H1 (cell line): ENCODE measurements around the gene PIEZO1. TPM values are rescaled to one million over a fixed set of nuclear protein-coding genes. Genes with fewer than 3 reads are reported as not detected.
A peak's percentile ranks its signal among the peaks of the same experiment; 100 is the strongest.

ENCODE experiments used
- CTCF ChIA-PET: fragments of 300-600 bp; sonication (Branson Sonifier 250); formaldehyde crosslinking; loops from one replicate; lab custom pipeline; 2021; ENCODE audit not compliant: partially characterized antibody; lab: Charles Lee
- POLR2A ChIA-PET: fragments of 300-600 bp; sonication (Branson Sonifier 250); formaldehyde crosslinking; loops from one replicate; lab custom pipeline; 2021; ENCODE audit warnings: inconsistent platforms; ENCODE audit not compliant: partially characterized antibody; lab: Charles Lee
- DNase-seq, 2 experiments: peaks; one replicate each; pipeline versions ENCODE4 v3.0.0 to v3.0.0-alpha.2; 2010 to 2022; ENCODE audit warnings: low spot score in 2 of 2, low read depth in 1 of 2, mixed read lengths in 1 of 2
- FAIRE-seq: peaks from 2 replicates; lab custom pipeline; 2011; peaks lifted over from hg19 to GRCh38; lab: Jason Lieb, UNC
- H2AFZ ChIP-seq: 2 replicates; pipeline ENCODE4 v1.8.1; 2012; ENCODE audit warnings: low read length, inconsistent platforms
- H2AK5ac ChIP-seq: 2 replicates; pipeline ENCODE4 v1.6.1; 2013; ENCODE audit warnings: low read depth, low read length
- H2BK120ac ChIP-seq: replicated peaks from 2 replicates; pipeline ENCODE3; 2013; ENCODE audit warnings: low read depth, low read length, inconsistent platforms
- H2BK12ac ChIP-seq: 2 replicates; pipeline ENCODE4 v1.6.1; 2013; ENCODE audit warnings: low read depth, low read length
- H2BK15ac ChIP-seq: 2 replicates; pipeline ENCODE4 v1.6.1; 2013; ENCODE audit warnings: low read length
- H2BK20ac ChIP-seq: 2 replicates; pipeline ENCODE4 v1.6.1; 2013; ENCODE audit warnings: low read length
- H2BK5ac ChIP-seq: 2 replicates; pipeline ENCODE4 v1.6.1; 2013; ENCODE audit warnings: low read depth, low read length
- H3K14ac ChIP-seq: 2 replicates; pipeline ENCODE4 v1.6.1; 2013; ENCODE audit warnings: inconsistent platforms; ENCODE audit not compliant: insufficient read length
- H3K18ac ChIP-seq: 2 replicates; pipeline ENCODE4 v1.6.1; 2013; ENCODE audit warnings: low read length; ENCODE audit errors: extremely low read depth
- H3K23ac ChIP-seq: 2 replicates; pipeline ENCODE4 v1.6.1; 2013; ENCODE audit warnings: inconsistent platforms; ENCODE audit not compliant: insufficient read length
- H3K23me2 ChIP-seq: 2 replicates; pipeline ENCODE4 v1.6.1; 2013; ENCODE audit warnings: low read depth, low read length
- H3K27ac ChIP-seq: 2 replicates; pipeline ENCODE4 v1.6.1; 2011; ENCODE audit warnings: low read depth, low read length, inconsistent platforms
- H3K27me3 ChIP-seq, 4 experiments: replicated peaks in 1 of 4; 1 replicate in 1 of 4; 2 replicates in 3 of 4; pipeline versions ENCODE4 v1.6.1 to v1.8.1; 2011 to 2013; ENCODE audit warnings: low read length in 3 of 4, mild to moderate bottlenecking in 3 of 4, inconsistent platforms in 2 of 4, mixed read lengths in 2 of 4, moderate library complexity in 1 of 4; ENCODE audit not compliant: control insufficient read depth in 3 of 4, insufficient read depth in 3 of 4; ENCODE audit errors: extremely low read depth in 1 of 4
- H3K36me3 ChIP-seq, 4 experiments: 2 replicates each; pipeline versions ENCODE4 v1.6.1 to v1.8.1; 2011 to 2013; ENCODE audit warnings: mild to moderate bottlenecking in 4 of 4, low read length in 3 of 4, moderate library complexity in 2 of 4, control low read depth in 1 of 4, inconsistent platforms in 1 of 4; ENCODE audit not compliant: insufficient read depth in 4 of 4, control insufficient read depth in 2 of 4
- H3K4ac ChIP-seq: replicated peaks from 2 replicates; pipeline ENCODE3; 2013; ENCODE audit warnings: low read length, low read depth, mixed read lengths, inconsistent platforms; ENCODE audit not compliant: insufficient read length
- H3K4me1 ChIP-seq, 4 experiments: replicated peaks in 1 of 4; 1 replicate in 1 of 4; 2 replicates in 3 of 4; pipeline versions ENCODE4 v1.6.1 to v1.8.1; 2011 to 2013; ENCODE audit warnings: low read length in 3 of 4, inconsistent platforms in 2 of 4, mixed read lengths in 1 of 4; ENCODE audit not compliant: insufficient read depth in 4 of 4, control insufficient read depth in 3 of 4
- H3K4me2 ChIP-seq, 2 experiments: 2 replicates each; pipeline versions ENCODE4 v1.6.1 to v1.8.1; 2011 to 2013; ENCODE audit warnings: low read depth in 2 of 2, low read length in 2 of 2, control low read depth in 1 of 2, inconsistent platforms in 1 of 2, mild to moderate bottlenecking in 1 of 2; ENCODE audit not compliant: insufficient read depth in 1 of 2
- H3K4me3 ChIP-seq, 4 experiments: fragments of 200-600, 300-600 bp in 1 of 4; sonication (generic), shearing (Covaris generic), sonication (Bioruptor Twin) in 1 of 4; 2 replicates each; pipeline versions ENCODE4 v1.5.1 to v1.8.1; 2011 to 2016; ENCODE audit warnings: low read length in 4 of 4, low read depth in 3 of 4, control low read depth in 2 of 4, inconsistent platforms in 2 of 4, mild to moderate bottlenecking in 2 of 4, mixed read lengths in 1 of 4, moderate library complexity in 1 of 4; ENCODE audit not compliant: insufficient read depth in 2 of 4; ENCODE audit errors: extremely low read depth in 1 of 4
- H3K56ac ChIP-seq: replicated peaks from 2 replicates; pipeline ENCODE3; 2013; ENCODE audit warnings: low read depth, mild to moderate bottlenecking, mixed read lengths, low read length, inconsistent platforms; ENCODE audit not compliant: insufficient read length
- H3K79me1 ChIP-seq: 2 replicates; pipeline ENCODE4 v1.6.1; 2013; ENCODE audit warnings: low read depth, low read length, control low read depth
- H3K79me2 ChIP-seq, 2 experiments: 2 replicates each; pipeline versions ENCODE4 v1.6.1 to v1.8.1; 2012 to 2013; ENCODE audit warnings: low read length in 2 of 2, mild to moderate bottlenecking in 2 of 2, inconsistent platforms in 1 of 2; ENCODE audit not compliant: insufficient read depth in 2 of 2, control insufficient read depth in 1 of 2
- H3K9ac ChIP-seq, 4 experiments: replicated peaks in 1 of 4; 1 replicate in 1 of 4; 2 replicates in 3 of 4; pipeline versions ENCODE4 v1.6.1 to v1.8.1; 2011 to 2013; ENCODE audit warnings: low read depth in 3 of 4, low read length in 3 of 4, control low read depth in 2 of 4, mild to moderate bottlenecking in 2 of 4, moderate library complexity in 2 of 4, inconsistent platforms in 1 of 4; ENCODE audit errors: extremely low read depth in 1 of 4
- H3K9me3 ChIP-seq, 2 experiments: 2 replicates each; pipeline versions ENCODE4 v1.6.1 to v1.8.1; 2012 to 2013; ENCODE audit warnings: mild to moderate bottlenecking in 2 of 2, moderate library complexity in 2 of 2, control low read depth in 1 of 2, inconsistent platforms in 1 of 2, low read depth in 1 of 2, low read length in 1 of 2, mixed read lengths in 1 of 2; ENCODE audit not compliant: insufficient read depth in 2 of 2
- H4K20me1 ChIP-seq, 2 experiments: replicated peaks in 1 of 2; 2 replicates each; pipeline versions ENCODE3 to v1.8.1; 2011 to 2013; ENCODE audit warnings: inconsistent platforms in 2 of 2, low read length in 2 of 2, mild to moderate bottlenecking in 1 of 2; ENCODE audit not compliant: insufficient read depth in 2 of 2, control insufficient read depth in 1 of 2
- H4K5ac ChIP-seq: 2 replicates; pipeline ENCODE4 v1.6.1; 2013; ENCODE audit warnings: low read length, low read depth, mixed read lengths, inconsistent platforms; ENCODE audit not compliant: insufficient read length
- H4K8ac ChIP-seq: 2 replicates; pipeline ENCODE4 v1.8.0; 2013; ENCODE audit warnings: mild to moderate bottlenecking, moderate library complexity, low read length, inconsistent platforms; ENCODE audit not compliant: insufficient read depth; ENCODE audit errors: extremely low read depth
- H4K91ac ChIP-seq: replicated peaks from 2 replicates; pipeline ENCODE3; 2013; ENCODE audit warnings: low read length, mixed read lengths, inconsistent platforms; ENCODE audit not compliant: insufficient read length
- CEBPB ChIP-seq: IDR thresholded peaks from 2 replicates; pipeline ENCODE4 v1.6.1; 2012; ENCODE audit warnings: low read depth, low read length
- POLR2A ChIP-seq, 2 experiments: IDR thresholded peaks; 1 replicate in 1 of 2; 2 replicates in 1 of 2; pipeline ENCODE4 v1.6.1; 2011; ENCODE audit warnings: low read depth in 2 of 2, low read length in 2 of 2, mild to moderate bottlenecking in 2 of 2; ENCODE audit errors: control extremely low read depth in 1 of 2
- SIX5 ChIP-seq: IDR thresholded peaks from 2 replicates; pipeline ENCODE4 v1.6.1; 2011; ENCODE audit warnings: mild to moderate bottlenecking, low read depth, low read length
- SP2 ChIP-seq: IDR thresholded peaks from 2 replicates; pipeline ENCODE4 v1.6.1; 2012; ENCODE audit warnings: mild to moderate bottlenecking, low read length, inconsistent platforms
- SRF ChIP-seq: IDR thresholded peaks from 2 replicates; pipeline ENCODE4 v1.6.1; 2011; ENCODE audit warnings: mild to moderate bottlenecking, low read depth, low read length, moderate library complexity
- WGBS, 2 experiments: shearing (Covaris generic) in 1 of 2; methylation state at CpG; one replicate each; pipeline versions ENCODE4 v1.1.6 to v1.1.7; 2013 to 2015; ENCODE audit warnings: low lambda C conversion rate in 2 of 2, mixed read lengths in 2 of 2, inconsistent platforms in 1 of 2, low coverage in 1 of 2, missing lambda C conversion rate in 1 of 2; ENCODE audit not compliant: insufficient replicate concordance in 2 of 2, insufficient coverage in 1 of 2, insufficient read length in 1 of 2; ENCODE audit errors: extremely low coverage in 1 of 2, missing lambda C conversion rate in 1 of 2; 5-methylcytosine and 5-hydroxymethylcytosine counted together
- polyA plus RNA-seq, 7 experiments: library from polyadenylated mRNA; depleted of rRNA in 3 of 7; stranded (reverse) in 5 of 7; unstranded in 2 of 7; fragments of >200 nt in 5 of 7; fragments of 200-250 nt in 2 of 7; gene quantifications; 1 replicate in 5 of 7; 2 replicates in 1 of 7; 4 replicates in 1 of 7; pipeline versions ENCODE4 v1.2.1 to v1.2.3, GENCODE V29; 2011 to 2013; ENCODE audit warnings: missing spikeins in 2 of 7, mixed read lengths in 2 of 7
- total RNA-seq: library from RNA; stranded (reverse); fragmentation: NEBNext Ultra II Directional; extraction: Animal tissue kit (Norgen Biotek cat#: 25700); gene quantifications from 2 replicates; pipeline ENCODE4 v1.2.1, GENCODE V29; 2021
- TF ChIP-seq, protein P1 (sequence below): IDR thresholded peaks from 2 replicates; pipeline ENCODE4 v1.6.1; 2012; ENCODE audit warnings: inconsistent platforms
- TF ChIP-seq, protein P2 (sequence below): IDR thresholded peaks from 2 replicates; pipeline ENCODE4 v1.6.1; 2011; ENCODE audit warnings: low read depth, mild to moderate bottlenecking, low read length; ENCODE audit not compliant: insufficient read depth
- TF ChIP-seq, protein P3 (sequence below): IDR thresholded peaks from 2 replicates; pipeline ENCODE4 v1.6.1; 2012; ENCODE audit warnings: low read length, inconsistent platforms
- TF ChIP-seq, protein P4 (sequence below): IDR thresholded peaks from 2 replicates; pipeline ENCODE4 v1.6.1; 2011; ENCODE audit warnings: low read length, improper control_type of control experiment

PIEZO1 gene
- total and polyA plus RNA-seq, 2 of the 8 experiments (the other 6 are each of a cell fraction or from before 2014, with no cell fraction given), result 42.3 to 67.5 TPM

DNA sequence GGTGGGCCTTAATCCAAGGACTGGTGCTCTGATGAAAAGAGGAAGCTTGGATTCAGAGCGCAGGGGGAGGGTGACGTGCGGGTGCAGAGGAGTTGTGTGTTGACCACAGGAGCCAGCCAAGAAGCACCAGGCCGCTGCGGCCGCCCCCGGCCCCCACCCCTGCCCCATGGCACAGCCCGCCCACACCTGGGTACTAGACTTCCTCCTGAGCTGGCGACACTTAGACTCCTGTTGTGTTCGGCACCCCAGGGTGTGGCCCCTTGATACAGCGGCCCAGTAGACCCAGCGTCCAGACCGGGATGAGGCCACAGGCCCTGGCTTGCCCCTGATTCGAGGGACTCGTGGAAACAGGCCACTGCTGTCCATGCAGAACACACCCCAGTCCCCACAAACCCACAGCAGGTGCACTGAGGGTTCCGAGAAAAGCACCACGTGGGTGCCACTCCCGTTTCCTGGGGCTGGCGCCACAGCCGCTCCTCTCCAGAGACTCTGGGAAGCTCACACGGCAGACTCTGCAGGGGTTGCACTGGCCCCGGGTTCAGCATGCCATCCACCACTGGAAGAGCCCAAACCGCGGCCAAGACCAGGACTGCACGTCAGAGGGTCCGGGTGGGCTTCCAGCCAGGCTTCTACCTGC lies 93.0 kb downstream of the PIEZO1 start:
- ChIA-PET CTCF (interaction anchor here (0.5 to 2.3 kb wide), 2 partner anchors 19 to 69 kb away, joined by 3 to 9 read pairs; no protein-coding TSS in a partner anchor), POLR2A (interaction anchor here (1.3 kb wide), 1 partner anchor 113 kb away, joined by 3 read pairs; no protein-coding TSS in a partner anchor)
- Histone ChIP-seq H2BK5ac (no peak overlapping the region), H3K4me2 (no peak overlapping the region), H4K8ac (no peak overlapping the region), H2AFZ (no peak overlapping the region), H3K14ac (no peak overlapping the region), H3K23me2 (no peaks in the 10 kb centered on the region), H3K4ac (no peak overlapping the region), H2BK12ac (no peak overlapping the region), H3K9ac (0 out of 7 replicates have a peak overlapping the region, but pooled peaks of 1 of the 4 experiments have one; percentile 38), H3K36me3 (peaks cover 0 to 4% (median under 1%) of the 10 kb centered on the region in 4 experiments; a peak in 3 of 8 replicates), H4K91ac (no peak overlapping the region), H3K18ac (no peak overlapping the region), H3K23ac (no peak overlapping the region), H2BK120ac (no peak overlapping the region), H4K5ac (no peak overlapping the region), H3K27me3 (peaks cover 0 to 6% (median 5%) of the 10 kb centered on the region in 4 experiments; a peak in 3 of 7 replicates), H3K9me3 (no peaks in the 10 kb centered on the region), H3K79me2 (no peaks in the 10 kb centered on the region), H3K4me3 (no peak overlapping the region), H3K27ac (no peak overlapping the region), H3K4me1 (peaks cover 0 to 3% (median 0%) of the 10 kb centered on the region in 4 experiments; a peak in 3 of 7 replicates), H2AK5ac (no peak overlapping the region), H2BK20ac (no peak overlapping the region), H3K56ac (no peak overlapping the region), H4K20me1 (peaks cover 0 to 1% of the 10 kb centered on the region in 2 experiments), H3K79me1 (no peaks in the 10 kb centered on the region), H2BK15ac (no peak overlapping the region)
- DNase-seq (no peak), FAIRE-seq (no peak)
- 90% methylated on average over 17 of the region's 26 CpGs; no CpG with 5 or more reads in 1 of the 2 experiments for WGBS, 2 experiments
- TF ChIP-seq SIX5 (no peak), POLR2A (IDR thresholded peaks at IDR 0.05; ENCODE audit: control extremely low read depth in 1 of 2, low read depth in 2 of 2, low read length in 2 of 2) (no peak), SRF (no peak), CEBPB (no peak), SP2 (no peak)
- TF ChIP-seq, protein P1, sequence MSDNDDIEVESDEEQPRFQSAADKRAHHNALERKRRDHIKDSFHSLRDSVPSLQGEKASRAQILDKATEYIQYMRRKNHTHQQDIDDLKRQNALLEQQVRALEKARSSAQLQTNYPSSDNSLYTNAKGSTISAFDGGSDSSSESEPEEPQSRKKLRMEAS, result no peak
- TF ChIP-seq, protein P2, sequence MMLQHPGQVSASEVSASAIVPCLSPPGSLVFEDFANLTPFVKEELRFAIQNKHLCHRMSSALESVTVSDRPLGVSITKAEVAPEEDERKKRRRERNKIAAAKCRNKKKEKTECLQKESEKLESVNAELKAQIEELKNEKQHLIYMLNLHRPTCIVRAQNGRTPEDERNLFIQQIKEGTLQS, result no peak
- TF ChIP-seq, protein P3, sequence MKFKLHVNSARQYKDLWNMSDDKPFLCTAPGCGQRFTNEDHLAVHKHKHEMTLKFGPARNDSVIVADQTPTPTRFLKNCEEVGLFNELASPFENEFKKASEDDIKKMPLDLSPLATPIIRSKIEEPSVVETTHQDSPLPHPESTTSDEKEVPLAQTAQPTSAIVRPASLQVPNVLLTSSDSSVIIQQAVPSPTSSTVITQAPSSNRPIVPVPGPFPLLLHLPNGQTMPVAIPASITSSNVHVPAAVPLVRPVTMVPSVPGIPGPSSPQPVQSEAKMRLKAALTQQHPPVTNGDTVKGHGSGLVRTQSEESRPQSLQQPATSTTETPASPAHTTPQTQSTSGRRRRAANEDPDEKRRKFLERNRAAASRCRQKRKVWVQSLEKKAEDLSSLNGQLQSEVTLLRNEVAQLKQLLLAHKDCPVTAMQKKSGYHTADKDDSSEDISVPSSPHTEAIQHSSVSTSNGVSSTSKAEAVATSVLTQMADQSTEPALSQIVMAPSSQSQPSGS, result no peak
- TF ChIP-seq, protein P4, sequence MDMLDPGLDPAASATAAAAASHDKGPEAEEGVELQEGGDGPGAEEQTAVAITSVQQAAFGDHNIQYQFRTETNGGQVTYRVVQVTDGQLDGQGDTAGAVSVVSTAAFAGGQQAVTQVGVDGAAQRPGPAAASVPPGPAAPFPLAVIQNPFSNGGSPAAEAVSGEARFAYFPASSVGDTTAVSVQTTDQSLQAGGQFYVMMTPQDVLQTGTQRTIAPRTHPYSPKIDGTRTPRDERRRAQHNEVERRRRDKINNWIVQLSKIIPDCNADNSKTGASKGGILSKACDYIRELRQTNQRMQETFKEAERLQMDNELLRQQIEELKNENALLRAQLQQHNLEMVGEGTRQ, result no peak
